ENCODE measurements around the gene ZCCHC8. TPM values are rescaled to one million over a fixed set of nuclear protein-coding genes. Genes with fewer than 3 reads are reported as not detected.
A peak's percentile ranks its signal among the peaks of the same experiment; 100 is the strongest.

The ZCCHC8 gene
- total RNA-seq, 3 donors from 2014 or later = 16.8 to 42.0 (median 30.8) TPM

DNA sequence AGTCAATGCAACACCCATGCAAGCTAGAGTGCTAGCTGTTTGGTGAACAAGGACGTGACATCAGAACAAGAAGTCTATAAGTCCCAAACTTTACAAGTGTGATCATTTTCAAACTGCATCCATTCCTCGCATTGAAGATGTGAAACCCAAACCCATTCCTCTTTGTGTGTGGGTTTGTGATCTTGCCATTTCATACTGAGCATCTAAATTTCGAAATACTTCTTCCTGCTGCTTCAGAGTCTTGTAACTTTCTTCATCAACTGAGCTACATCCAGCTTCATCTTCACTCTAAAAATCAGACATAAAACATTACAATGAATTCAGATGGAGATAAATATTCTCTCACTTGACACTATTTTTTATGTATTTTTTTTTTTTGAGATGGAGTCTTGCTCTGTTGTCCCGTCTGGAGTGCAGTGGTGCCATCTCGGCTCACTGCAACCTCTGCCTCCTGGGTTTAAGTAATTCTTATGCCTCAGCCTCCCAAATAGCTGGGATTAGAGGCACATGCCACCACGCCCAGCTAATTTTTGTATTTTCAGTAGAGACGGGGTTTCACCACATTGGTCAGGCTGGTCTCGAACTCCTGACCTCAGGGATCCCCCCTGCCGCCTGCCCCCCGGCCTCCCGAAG is 4.8 kb upstream of the ZCCHC8 start:
- Histone ChIP-seq H3K27ac (no peak overlapping the region), H3K36me3 (peaks cover 20% of the 10 kb centered on the region), H3K4me1 (peaks cover 0 to 4% of the 10 kb centered on the region in 2 donors), H3K4me3 (no peak overlapping the region), H3K9me3 (no peaks in the 10 kb centered on the region), H3K27me3 (no peaks in the 10 kb centered on the region)
- TF ChIP-seq POLR2AphosphoS5 (IDR thresholded peaks at IDR 0.05) = no peak
- TF ChIP-seq POLR2A (IDR thresholded peaks at IDR 0.05) = no peak
- TF ChIP-seq, protein P1, sequence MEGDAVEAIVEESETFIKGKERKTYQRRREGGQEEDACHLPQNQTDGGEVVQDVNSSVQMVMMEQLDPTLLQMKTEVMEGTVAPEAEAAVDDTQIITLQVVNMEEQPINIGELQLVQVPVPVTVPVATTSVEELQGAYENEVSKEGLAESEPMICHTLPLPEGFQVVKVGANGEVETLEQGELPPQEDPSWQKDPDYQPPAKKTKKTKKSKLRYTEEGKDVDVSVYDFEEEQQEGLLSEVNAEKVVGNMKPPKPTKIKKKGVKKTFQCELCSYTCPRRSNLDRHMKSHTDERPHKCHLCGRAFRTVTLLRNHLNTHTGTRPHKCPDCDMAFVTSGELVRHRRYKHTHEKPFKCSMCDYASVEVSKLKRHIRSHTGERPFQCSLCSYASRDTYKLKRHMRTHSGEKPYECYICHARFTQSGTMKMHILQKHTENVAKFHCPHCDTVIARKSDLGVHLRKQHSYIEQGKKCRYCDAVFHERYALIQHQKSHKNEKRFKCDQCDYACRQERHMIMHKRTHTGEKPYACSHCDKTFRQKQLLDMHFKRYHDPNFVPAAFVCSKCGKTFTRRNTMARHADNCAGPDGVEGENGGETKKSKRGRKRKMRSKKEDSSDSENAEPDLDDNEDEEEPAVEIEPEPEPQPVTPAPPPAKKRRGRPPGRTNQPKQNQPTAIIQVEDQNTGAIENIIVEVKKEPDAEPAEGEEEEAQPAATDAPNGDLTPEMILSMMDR (IDR thresholded peaks at IDR 0.05) = no peak
- intact Hi-C loops (cut with DNase I; ENCODE audit: low total_unique reads) = no loop called here
- DNase-seq (ENCODE audit: low spot score in 2 of 2) = no peak

DNA sequence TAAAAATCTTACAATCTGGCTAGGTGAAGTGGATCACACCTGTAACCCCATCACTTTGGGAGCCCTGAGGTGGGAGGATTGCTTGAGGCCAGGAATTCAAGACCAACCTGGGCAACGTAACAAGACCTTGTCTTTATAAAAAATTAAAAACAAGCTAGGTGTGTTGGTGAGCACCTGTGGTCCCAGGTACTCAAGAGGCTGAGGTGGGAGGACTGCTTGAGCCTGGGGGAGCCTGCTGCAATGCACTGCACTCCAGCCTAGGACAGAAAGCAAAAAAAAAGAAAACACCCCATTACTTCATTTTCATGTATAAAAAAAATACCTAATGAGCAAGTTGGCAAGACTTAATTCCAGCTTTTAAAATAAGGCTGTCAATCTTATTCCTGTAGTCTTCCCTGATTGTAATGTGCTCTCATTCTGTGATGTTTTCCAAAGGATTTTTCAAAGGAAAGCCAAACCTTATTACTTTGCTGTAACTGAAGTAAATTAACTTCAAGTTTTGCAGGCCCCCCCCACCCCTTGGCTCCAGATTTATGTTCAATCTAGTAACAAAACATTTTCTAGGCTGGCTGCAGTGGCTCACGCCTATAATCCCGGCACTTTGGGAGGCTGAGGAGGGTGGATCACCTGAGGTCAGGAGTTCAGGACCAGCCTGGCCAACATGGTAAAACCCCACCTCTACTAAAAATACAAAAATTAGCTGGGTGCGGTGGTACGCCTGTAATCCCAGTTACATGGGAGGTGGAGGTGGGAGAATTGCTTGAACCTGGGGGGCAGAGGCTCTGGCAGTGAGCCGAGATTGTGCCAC is 3.3 kb upstream of the ZCCHC8 start:
- peaks cover 11% of the 10 kb centered on the region for H3K36me3 ChIP-seq

DNA sequence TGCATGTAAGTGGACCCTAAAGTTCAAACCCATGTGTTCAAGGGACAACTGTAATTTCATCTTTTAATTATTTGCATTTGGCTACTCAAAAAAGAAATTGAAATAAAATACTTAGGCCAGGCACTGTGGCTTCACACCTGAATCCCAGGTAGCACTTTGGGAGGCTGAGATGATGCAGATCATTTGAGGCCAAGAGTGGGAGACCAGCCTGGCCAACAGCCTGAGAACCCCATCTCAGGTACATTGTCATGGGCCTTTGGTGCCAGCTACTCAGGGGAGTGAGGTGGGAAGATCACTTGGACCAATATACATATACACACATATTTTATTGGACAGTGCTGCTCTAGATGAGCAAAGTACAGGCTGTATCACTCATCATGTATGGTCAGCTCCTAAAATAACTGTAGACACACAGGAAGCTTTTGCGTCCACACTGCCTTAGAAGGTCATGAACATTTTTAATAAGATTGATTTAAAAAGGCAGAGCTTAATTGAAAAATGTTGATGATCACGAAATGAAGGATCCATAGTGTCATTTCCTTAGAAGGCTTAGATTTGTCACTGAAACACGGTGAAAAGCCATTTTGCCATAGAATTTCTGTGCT is 2.5 kb upstream of the ZCCHC8 start:
- Histone ChIP-seq H3K4me3 (no peak overlapping the region), H3K36me3 (peaks cover 9% of the 10 kb centered on the region), H3K9me3 (no peaks in the 10 kb centered on the region), H3K27me3 (no peaks in the 10 kb centered on the region), H3K4me1 (peaks cover 0 to 11% of the 10 kb centered on the region in 2 donors), H3K27ac (no peak overlapping the region)
- intact Hi-C loops (cut with DNase I; ENCODE audit: low total_unique reads) = loop anchor here (5.0 kb wide), 1 partner anchor 1036 kb away; no protein-coding TSS in a partner anchor
- TF ChIP-seq, protein P1 (IDR thresholded peaks at IDR 0.05) = no peak
- TF ChIP-seq POLR2A (IDR thresholded peaks at IDR 0.05) (no peak), POLR2AphosphoS5 (IDR thresholded peaks at IDR 0.05) (no peak)
- DNase-seq (ENCODE audit: low spot score in 2 of 2) = no peak

More for the DNA sequence above, 3.3 kb upstream of the ZCCHC8 start:
- intact Hi-C loops (cut with DNase I; ENCODE audit: low total_unique reads) = loop anchor here (5.0 kb wide), 1 partner anchor 1037 kb away; no protein-coding TSS in a partner anchor
- no peak overlapping the region for H3K4me3 ChIP-seq
- H3K27ac ChIP-seq = no peak overlapping the region
- peaks cover 0 to 4% of the 10 kb centered on the region in 2 donors for H3K4me1 ChIP-seq
- DNase-seq (ENCODE audit: low spot score in 2 of 2) = no peak
- H3K9me3 ChIP-seq = no peaks in the 10 kb centered on the region
- no peaks in the 10 kb centered on the region for H3K27me3 ChIP-seq
- TF ChIP-seq, protein P1 (IDR thresholded peaks at IDR 0.05) = no peak
- no peak for TF ChIP-seq POLR2A (IDR thresholded peaks at IDR 0.05)
- TF ChIP-seq POLR2AphosphoS5 (IDR thresholded peaks at IDR 0.05) = no peak

GRCh38 chr12:122501489-122501989 is 807 bp upstream of the ZCCHC8 start:
- Histone ChIP-seq H3K9me3 (no peaks in the 10 kb centered on the region), H3K27ac (peak overlapping the region in 1 of 2 donors; percentile 98), H3K4me1 (peaks cover 0 to 13% of the 10 kb centered on the region in 2 donors), H3K36me3 (peaks cover 3% of the 10 kb centered on the region), H3K4me3 (peak overlapping the region; percentile 89 to 97 (median 95)), H3K27me3 (no peaks in the 10 kb centered on the region)
- intact Hi-C loops (cut with DNase I; ENCODE audit: low total_unique reads) = loop anchor here (5.0 kb wide), 1 partner anchor 1034 kb away; no protein-coding TSS in a partner anchor
- no peak for DNase-seq (ENCODE audit: low spot score in 2 of 2)
- TF ChIP-seq POLR2AphosphoS5 (IDR thresholded peaks at IDR 0.05) (no peak), POLR2A (IDR thresholded peaks at IDR 0.05) (no peak)
- TF ChIP-seq, protein P1 (IDR thresholded peaks at IDR 0.05) = no peak
